PFSK-1 (cell line): ENCODE measurements around the gene FOXN1.

Source experiments
- POLR2AphosphoS5 ChIP-seq: IDR thresholded peaks from 2 replicates; pipeline ENCODE4 v1.6.1; 2012; ENCODE audit warnings: low read depth, mild to moderate bottlenecking, control low read depth, low read length, moderate library complexity
- REST ChIP-seq, 2 experiments: IDR thresholded peaks; 2 replicates each; pipeline versions ENCODE4 v1.6.1 to v1.8.0; 2011 to 2012; ENCODE audit warnings: low read depth in 2 of 2, low read length in 2 of 2, control low read depth in 1 of 2, inconsistent platforms in 1 of 2, mild to moderate bottlenecking in 1 of 2, moderate library complexity in 1 of 2; ENCODE audit not compliant: insufficient read depth in 1 of 2
- SIN3A ChIP-seq: IDR thresholded peaks from 2 replicates; pipeline ENCODE4 v1.6.1; 2012; ENCODE audit warnings: mild to moderate bottlenecking, low read length, moderate library complexity, borderline replicate concordance; ENCODE audit not compliant: insufficient read depth
- TAF1 ChIP-seq: IDR thresholded peaks from 2 replicates; pipeline ENCODE4 v1.6.1; 2012; ENCODE audit warnings: low read length, control low read depth, borderline replicate concordance; ENCODE audit not compliant: insufficient read depth

GRCh38 chr17:28573040-28573380, 66.9 kb downstream of the FOXN1 start:
- TF ChIP-seq POLR2AphosphoS5 (no peak), SIN3A (no peak), TAF1 (no peak), REST (IDR thresholded peaks at IDR 0.05; ENCODE audit: insufficient read depth in 1 of 2, low read depth in 2 of 2, low read length in 2 of 2) (no peak)
